Measurements from ENCODE around the gene OLA1. TPM values are rescaled to one million over a fixed set of nuclear protein-coding genes. Genes with fewer than 3 reads are reported as not detected.

Gene OLA1
- total RNA-seq, 2 donors from 2014 or later = 43.8 to 56.7 TPM

DNA sequence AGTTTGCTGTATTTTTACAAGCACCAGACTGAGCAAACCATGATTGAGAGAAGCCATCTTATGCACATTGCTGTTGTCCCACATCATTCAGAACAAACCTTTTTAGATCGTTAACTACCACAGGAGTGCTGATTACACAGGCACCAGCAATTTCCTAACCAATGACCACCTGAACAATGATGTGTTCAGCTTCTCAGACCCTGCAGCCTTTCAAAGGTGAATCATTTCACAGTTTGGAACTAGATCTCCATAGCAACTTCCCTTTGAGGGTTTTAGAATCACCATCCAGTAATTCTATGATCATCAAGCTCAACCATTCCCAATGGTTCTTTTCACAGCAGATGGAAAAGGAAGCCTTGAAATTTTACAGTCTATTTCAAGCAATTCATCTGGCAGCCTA lies 71.4 kb downstream of the OLA1 start:
- Histone ChIP-seq H3K27me3 (no peaks in the 10 kb centered on the region), H3K36me3 (no peaks in the 10 kb centered on the region), H3K4me3 (no peak overlapping the region), H3K27ac (no peak overlapping the region), H3K4me1 (no peaks in the 10 kb centered on the region), H3K9me3 (peaks cover 0 to 15% of the 10 kb centered on the region in 2 donors)
- no peak for DNase-seq (ENCODE audit: low spot score)
- TF ChIP-seq, protein P1, sequence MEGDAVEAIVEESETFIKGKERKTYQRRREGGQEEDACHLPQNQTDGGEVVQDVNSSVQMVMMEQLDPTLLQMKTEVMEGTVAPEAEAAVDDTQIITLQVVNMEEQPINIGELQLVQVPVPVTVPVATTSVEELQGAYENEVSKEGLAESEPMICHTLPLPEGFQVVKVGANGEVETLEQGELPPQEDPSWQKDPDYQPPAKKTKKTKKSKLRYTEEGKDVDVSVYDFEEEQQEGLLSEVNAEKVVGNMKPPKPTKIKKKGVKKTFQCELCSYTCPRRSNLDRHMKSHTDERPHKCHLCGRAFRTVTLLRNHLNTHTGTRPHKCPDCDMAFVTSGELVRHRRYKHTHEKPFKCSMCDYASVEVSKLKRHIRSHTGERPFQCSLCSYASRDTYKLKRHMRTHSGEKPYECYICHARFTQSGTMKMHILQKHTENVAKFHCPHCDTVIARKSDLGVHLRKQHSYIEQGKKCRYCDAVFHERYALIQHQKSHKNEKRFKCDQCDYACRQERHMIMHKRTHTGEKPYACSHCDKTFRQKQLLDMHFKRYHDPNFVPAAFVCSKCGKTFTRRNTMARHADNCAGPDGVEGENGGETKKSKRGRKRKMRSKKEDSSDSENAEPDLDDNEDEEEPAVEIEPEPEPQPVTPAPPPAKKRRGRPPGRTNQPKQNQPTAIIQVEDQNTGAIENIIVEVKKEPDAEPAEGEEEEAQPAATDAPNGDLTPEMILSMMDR (IDR thresholded peaks at IDR 0.05) = no peak

DNA sequence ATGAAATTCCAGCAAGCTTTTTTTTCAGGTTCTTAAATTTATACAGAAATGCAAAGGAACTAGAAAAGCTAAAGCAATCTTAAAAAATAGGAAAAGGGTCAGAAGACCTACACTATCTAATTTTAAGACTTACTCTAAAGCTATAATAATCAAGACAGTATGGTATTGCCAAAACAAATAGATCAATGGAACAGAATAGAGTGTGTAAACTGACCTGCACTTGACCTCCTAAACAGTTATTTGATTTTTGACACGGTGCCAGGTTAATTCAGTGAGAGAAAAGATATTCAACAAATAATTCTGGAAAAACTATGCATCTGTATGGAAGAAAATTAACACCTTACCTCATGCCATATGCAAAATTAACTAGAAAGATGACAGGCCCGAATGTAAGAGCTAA lies 73.6 kb downstream of the OLA1 start:
- H3K4me1 ChIP-seq = no peaks in the 10 kb centered on the region
- H3K9me3 ChIP-seq = peaks cover 0 to 19% of the 10 kb centered on the region in 2 donors
- H3K36me3 ChIP-seq = no peaks in the 10 kb centered on the region
- H3K4me3 ChIP-seq = no peak overlapping the region
- H3K27ac ChIP-seq = no peak overlapping the region
- TF ChIP-seq, protein P1 (IDR thresholded peaks at IDR 0.05) = no peak
- DNase-seq (ENCODE audit: low spot score) = no peak
- H3K27me3 ChIP-seq = no peaks in the 10 kb centered on the region

DNA sequence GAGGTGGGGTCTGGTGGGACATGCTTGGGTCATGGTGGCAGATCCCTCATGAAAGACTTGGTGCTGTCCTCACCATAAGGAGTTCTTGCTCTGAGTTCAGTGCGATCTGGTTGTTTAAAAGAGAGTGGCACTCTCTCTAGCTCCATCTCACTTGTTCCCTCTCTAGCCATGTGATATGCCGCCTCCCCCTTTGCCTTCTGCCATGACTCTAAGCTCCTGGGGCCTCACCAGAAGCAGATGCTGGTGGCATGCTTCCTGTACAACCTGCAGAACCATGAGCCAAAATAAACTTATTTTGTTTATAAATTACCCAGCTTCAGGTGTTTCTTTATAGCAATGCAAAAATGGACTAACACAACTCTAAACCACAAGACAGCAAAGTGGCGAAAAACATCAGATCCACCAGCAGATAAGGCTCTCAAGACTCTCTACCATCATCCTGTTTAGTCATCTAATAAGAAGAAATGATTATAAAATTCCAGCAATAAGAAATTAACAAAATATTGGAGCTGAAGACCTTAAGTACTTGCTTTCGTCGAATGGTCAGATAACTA lies 75.5 kb downstream of the OLA1 start:
- H3K4me1 ChIP-seq = no peaks in the 10 kb centered on the region
- no peaks in the 10 kb centered on the region for H3K36me3 ChIP-seq
- H3K27me3 ChIP-seq = no peaks in the 10 kb centered on the region
- H3K9me3 ChIP-seq = peaks cover 0 to 32% of the 10 kb centered on the region in 2 donors
- TF ChIP-seq, protein P1 (IDR thresholded peaks at IDR 0.05) = no peak
- DNase-seq (ENCODE audit: low spot score) = no peak
- H3K27ac ChIP-seq = no peak overlapping the region
- no peak overlapping the region for H3K4me3 ChIP-seq

DNA sequence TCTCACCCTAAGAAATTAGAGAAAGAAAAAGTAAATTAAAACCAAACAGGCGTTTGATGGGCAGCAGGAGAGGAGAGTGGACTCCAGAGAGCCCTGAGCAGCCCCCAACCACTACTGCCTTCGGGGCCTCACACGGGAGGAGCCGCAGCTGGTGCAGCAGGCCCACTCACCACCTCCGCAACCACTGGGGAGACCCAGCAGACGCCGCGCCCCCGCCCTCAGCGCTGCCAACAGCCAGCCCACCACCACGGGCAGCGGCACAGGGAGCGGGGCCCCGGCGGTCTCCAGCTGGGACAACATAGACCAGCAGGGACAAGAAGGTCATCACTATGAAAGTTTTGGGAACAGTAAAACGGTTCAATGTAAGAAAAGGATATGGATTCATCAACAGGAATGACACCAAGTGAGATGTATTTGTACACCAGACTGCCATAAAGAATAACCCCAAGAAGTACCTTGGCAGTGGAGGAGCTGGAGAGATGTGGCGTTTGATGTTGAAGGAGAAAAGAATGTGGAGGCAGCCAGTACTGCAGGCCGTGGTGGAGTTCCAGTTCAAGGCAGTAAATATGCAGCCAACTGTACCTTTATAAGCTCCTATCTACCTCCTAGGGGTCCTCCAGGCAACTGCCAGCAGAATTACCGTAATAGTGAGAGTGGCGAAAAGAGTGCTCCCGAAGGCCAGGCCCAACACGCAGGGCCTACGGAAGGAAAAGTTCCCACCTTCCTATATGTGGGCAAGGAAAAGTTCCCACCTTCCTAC lies 76.5 kb downstream of the OLA1 start:
- Histone ChIP-seq H3K4me3 (no peak overlapping the region), H3K27me3 (no peaks in the 10 kb centered on the region), H3K9me3 (peaks cover 0 to 32% of the 10 kb centered on the region in 2 donors), H3K4me1 (no peaks in the 10 kb centered on the region), H3K27ac (no peak overlapping the region), H3K36me3 (no peaks in the 10 kb centered on the region)
- TF ChIP-seq, protein P1 (IDR thresholded peaks at IDR 0.05) = no peak
- no peak for DNase-seq (ENCODE audit: low spot score)

DNA sequence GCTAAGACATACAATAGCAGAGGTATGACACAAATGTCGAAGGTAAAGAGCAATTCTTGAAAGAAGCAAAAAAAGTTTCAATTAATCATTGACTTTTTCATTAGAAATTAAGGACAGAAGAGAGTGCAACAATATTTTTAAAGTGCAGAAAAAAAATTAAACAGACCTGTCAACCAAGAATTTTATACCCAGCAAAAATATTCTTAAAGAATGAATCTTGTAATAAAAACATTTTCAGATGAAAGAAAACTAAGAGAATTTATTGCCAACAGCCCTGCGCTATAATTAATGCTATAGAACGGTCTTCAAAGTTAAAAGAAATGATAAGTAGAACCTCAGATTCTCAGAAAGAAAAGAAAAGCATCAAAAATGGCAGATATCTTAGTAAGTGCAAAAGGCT lies 79.0 kb downstream of the OLA1 start:
- no peak for DNase-seq (ENCODE audit: low spot score)
- H3K27ac ChIP-seq = no peak overlapping the region
- H3K36me3 ChIP-seq = no peaks in the 10 kb centered on the region
- TF ChIP-seq, protein P1 (IDR thresholded peaks at IDR 0.05) = no peak
- no peaks in the 10 kb centered on the region for H3K4me1 ChIP-seq
- peaks cover 0 to 21% of the 10 kb centered on the region in 2 donors for H3K9me3 ChIP-seq
- H3K4me3 ChIP-seq = no peak overlapping the region
- no peaks in the 10 kb centered on the region for H3K27me3 ChIP-seq

Measured in right atrium auricular region (tissue), 2 donors.